GM18517 (cell line): Measurements from ENCODE around the gene COL1A2.
A peak's percentile ranks its signal among the peaks of the same experiment; 100 is the strongest.

Experiments
- ATAC-seq: cut with Tn5 transposase; IDR thresholded peaks from one replicate; pipeline ENCODE4 v1.9.1; 2021; ENCODE audit warnings: mild to moderate bottlenecking, moderate library complexity; ENCODE audit not compliant: unreplicated experiment

COL1A2 gene

DNA sequence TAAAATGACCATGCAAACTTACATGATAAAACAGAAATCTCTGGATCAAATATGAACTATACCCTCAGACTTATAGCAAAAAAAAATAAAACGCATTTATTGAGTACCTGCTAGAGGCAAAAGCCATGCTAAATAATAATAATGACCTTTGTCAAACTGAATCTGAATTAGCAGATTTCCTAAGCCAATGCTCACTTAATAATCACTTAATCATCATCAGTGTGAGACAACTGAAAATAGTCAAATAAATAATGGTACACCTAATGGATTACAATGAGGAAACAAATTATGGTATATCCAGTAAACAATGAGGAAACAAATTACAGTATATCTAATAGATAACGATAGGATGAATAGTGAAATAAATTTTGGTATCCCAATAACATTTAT lies 37.6 kb downstream of the COL1A2 start:
- no peak for ATAC-seq

- ATAC-seq, result no peak
Measured at GRCh38 chr7:94432817-94433216, 38.1 kb downstream of the COL1A2 start.

- ATAC-seq, result no peak
Measured at GRCh38 chr7:94433224-94433623, 38.5 kb downstream of the COL1A2 start.

DNA sequence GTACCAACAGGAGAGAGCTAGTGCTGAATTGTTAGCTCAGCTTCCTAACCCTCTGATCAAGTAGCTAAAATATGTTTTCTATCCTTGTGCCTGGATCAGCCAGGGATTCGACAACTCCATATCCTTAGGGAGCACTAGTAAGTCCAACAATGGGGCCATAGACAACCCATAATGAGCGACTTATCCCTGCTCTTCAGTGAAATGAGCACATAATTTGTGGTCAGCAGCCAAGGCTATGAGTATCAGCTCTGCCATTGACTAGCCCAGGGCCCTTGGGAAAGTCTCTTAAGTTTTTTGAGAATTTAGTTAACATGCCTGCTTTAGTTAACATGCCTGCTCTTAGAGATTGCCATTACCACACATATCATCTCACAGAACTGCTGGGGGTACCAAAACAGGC lies 39.3 kb downstream of the COL1A2 start:
- ATAC-seq, result no peak

DNA sequence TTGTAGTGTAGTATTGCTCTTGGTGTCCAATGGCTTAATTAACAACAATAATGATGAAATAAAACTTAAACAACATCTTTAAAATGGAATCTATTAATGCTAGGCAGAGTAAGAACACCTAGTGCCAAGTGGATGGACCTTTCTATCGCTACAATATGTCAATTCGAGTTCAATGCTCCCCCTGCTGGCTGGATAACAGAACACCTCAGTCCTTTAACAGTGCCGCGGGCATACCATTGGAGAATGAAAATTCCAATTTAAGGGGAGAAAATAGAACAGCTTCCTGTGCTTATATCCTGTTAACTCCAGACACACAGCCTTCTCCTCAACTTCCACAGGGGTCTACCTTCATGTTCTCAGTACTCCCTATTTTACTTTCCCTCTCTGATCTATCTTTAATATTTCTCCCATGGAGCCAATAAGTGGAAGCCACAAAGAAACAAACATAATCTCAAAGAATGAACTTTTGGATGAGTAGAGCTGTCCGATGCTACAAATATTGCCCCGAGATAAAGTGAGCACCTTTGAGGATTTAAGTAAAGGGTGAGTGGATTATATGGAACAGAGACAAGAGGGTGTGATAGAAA lies 41.4 kb downstream of the COL1A2 start:
- peak; percentile 94 for ATAC-seq

GRCh38 chr7:94436700-94437099 lies 42.0 kb downstream of the COL1A2 start:
- no peak for ATAC-seq

- ATAC-seq, result no peak
Measured at GRCh38 chr7:94439893-94440381, 45.2 kb downstream of the COL1A2 start.

- ATAC-seq, result no peak
Measured at GRCh38 chr7:94440451-94441039, 45.9 kb downstream of the COL1A2 start.

DNA sequence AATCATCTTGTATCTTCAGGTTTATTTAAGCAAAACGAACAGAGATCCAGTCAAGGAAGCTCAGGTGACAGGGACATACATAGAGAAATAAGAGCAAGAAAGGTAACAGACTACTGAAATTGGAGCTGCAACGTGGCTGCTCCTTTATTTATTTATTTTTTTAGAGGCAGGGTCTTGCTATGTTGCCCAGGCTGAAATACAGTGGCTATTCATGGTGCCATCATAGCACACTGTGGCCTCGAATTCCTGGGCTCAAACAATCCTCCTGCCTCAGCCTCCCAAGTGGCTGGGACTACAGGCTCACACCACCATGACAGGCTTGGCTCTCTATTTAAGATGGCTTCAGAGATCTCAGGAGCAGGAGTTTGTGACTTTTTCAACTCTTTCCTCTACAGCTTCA lies 46.4 kb downstream of the COL1A2 start:
- no peak for ATAC-seq

GRCh38 chr7:94442639-94443038 lies 47.9 kb downstream of the COL1A2 start:
- no peak for ATAC-seq

- ATAC-seq, result no peak
Measured at GRCh38 chr7:94444813-94445212, 50.1 kb downstream of the COL1A2 start.

DNA sequence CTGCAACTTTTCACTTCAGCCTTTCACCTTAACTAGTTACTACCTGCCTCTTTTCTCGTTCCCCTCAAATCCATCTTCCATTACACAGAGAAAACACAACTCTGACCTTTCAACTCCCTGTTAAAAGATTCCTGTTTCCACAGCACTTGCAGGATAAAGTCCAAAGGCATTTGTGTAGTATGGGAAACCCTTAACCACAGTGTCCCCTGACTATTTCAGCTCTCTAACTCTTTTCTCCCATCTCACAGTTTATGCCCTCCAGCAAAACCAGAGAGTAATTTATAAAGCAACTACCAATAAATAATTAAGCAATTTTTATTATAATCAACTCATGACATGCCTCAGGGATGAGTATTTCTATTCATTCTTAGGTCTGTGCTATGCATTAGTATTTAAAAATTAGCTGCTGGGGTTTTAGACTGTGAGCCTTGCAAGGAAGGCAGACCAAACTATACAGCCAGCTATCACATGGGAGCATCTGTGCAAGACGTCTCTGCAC lies 51.0 kb downstream of the COL1A2 start:
- no peak for ATAC-seq

GRCh38 chr7:94446308-94446707 lies 51.6 kb downstream of the COL1A2 start:
- ATAC-seq, result no peak

DNA sequence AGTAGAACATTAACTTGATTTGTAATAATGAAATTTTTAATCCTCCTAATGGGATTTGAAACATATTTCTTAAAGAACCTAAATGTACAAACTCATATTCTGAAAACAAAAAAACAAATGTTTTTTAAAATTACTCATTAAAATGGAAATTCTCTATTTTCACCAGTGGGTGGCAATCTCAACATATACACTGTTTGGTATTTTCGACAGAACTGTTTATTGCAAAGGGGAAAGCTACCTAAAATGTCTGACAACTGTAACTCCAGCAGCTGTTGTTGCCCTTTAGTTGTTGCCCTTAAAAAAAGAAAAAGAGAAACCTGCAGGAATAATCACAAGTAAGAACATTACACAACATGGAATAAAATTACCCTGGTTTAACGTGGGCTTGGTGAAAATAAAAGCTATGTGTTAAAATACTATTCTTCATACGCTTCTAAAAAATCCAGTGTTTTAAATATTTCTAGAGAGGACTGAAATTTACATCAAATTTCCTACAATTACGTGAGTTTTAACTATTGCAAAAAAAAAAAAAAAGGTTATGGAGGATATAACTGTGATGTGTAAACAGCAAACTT lies 54.5 kb downstream of the COL1A2 start:
- peak; percentile 88 for ATAC-seq

DNA sequence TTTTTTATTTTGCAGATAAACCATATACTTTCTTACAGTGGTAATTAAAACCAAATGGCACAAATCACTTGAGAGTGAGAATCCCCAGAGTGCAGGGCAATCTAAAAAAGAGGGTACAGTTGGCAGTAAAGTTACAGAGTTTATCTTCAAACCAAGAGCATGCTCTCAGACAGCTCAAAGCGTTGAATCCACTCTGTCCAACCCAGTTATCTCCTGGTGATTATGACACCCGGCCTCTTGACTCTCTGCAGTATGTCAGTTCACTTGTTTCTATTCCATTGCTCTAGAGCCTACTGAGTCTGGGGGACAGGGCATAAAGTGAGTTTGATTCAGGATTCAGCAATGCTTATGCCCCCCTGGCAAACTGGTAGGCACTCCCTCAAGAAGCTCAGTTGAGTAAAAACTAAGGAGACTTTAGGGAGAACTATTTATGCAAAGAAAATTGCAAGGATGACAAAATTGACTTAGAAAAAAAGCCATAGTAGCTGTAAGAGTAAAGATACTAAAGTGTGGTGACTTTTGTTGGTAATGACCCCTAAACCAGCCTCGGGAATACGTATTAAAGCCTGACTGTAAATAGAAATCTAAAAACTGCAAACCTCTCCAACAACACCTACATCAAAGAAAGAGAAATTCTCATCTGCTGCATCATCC lies 55.5 kb downstream of the COL1A2 start:
- no peak for ATAC-seq

DNA sequence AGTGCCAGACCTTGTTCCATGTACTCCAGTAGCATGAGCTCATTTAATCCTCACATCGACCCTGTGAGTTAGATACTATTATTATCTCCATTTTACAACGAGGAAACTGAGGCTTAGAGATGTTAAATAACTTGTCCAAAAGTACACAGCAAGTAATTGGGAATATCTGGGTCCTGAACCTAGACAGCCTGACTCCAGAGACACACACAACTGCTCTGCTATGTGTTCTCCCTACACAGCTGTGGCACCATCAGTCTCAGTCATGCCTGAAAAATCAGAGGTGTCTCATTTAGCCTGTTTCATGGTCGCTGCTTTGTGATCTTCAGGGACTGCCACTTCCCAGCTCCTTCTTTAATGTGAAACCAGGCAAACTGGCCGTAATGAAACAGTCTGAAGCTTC lies 56.5 kb downstream of the COL1A2 start:
- no peak for ATAC-seq

- ATAC-seq, result no peak
Measured at GRCh38 chr7:94452239-94452638, 57.5 kb downstream of the COL1A2 start.

- ATAC-seq, result no peak
Measured at GRCh38 chr7:94453898-94454297, 59.2 kb downstream of the COL1A2 start.

GRCh38 chr7:94458041-94458440 lies 63.3 kb downstream of the COL1A2 start:
- ATAC-seq, result no peak

DNA sequence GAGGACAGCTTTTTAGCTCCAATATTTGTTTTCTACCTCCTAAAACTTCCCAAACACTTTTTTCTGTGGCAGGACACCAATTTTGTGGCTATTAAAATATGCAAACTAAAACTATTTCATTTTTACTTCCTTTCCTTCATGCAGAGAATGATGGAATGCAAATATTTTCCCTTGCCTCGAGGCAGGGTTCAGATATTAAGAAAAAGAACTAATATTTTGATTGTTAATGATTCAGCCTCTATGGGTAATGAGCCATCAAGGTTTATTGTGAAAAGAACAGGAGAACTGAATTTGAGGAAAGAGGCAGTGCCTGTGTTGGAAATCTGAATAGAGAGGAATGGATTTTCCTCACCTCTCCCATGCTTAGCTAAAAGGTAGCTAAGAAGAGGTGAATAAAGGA lies 71.8 kb downstream of the COL1A2 start:
- no peak for ATAC-seq

DNA sequence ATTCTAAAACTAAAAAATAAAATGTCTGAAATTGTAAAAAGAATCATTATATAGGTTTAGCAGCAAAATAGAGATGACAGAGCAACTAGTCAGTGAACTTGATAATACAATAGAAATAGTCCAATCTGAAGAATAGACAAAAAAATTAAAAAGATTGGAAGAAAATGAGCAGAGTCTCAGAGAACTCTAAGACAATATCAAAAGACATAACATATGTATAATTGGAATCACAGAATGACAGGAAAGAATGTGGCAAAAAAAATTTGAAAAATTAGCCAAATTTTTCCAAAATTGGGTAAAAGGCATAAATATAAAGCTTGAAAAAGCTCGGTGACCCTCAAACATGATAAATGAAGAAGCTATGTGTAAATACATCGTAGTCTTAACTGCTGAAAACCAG lies 76.9 kb downstream of the COL1A2 start:
- ATAC-seq, result no peak

DNA sequence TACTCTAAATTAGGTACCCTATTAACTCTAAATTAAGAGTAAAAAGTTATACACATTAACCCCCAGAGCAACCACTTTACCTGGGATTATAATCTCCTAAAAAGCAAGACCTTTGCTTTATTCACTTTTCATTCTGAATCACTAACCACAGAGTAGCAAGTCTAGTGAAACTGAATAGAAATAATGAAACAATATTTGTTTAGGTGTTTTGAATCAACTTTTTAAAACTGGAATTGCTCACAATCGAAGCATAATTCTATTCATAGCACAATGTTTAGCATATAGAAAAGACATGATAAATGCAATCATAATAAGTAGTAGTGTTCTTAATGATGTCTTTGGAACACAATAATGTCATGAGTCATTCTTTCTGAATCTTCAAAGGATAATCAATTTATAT lies 77.9 kb downstream of the COL1A2 start:
- no peak for ATAC-seq
